Measurements from ENCODE around the gene NPR3. TPM values are rescaled to one million over a fixed set of nuclear protein-coding genes. Genes with fewer than 3 reads are reported as not detected.

NPR3 gene
- total RNA-seq, 1 experiment from 2014 or later, result 5.8 TPM

GRCh38 chr5:32733590-32734340, 22.6 kb downstream of the NPR3 start:
- no peaks in the 10 kb centered on the region for H3K9me3 ChIP-seq
- DNase-seq, result no peak

GRCh38 chr5:32734827-32735378, 23.8 kb downstream of the NPR3 start:
- no peaks in the 10 kb centered on the region for H3K36me3 ChIP-seq
- H3K9me3 ChIP-seq, result no peaks in the 10 kb centered on the region
- no peak overlapping the region for H3K4me3 ChIP-seq
- DNase-seq, result no peak
- no peaks in the 10 kb centered on the region for H3K27me3 ChIP-seq

More at GRCh38 chr5:32733590-32734340, 22.6 kb downstream of the NPR3 start:
- Histone ChIP-seq H3K27me3 (no peaks in the 10 kb centered on the region), H3K4me3 (no peak overlapping the region), H3K36me3 (no peaks in the 10 kb centered on the region)

- no peak for DNase-seq
- H3K36me3 ChIP-seq, result no peaks in the 10 kb centered on the region
- no peak overlapping the region for H3K4me3 ChIP-seq
- H3K27me3 ChIP-seq, result no peaks in the 10 kb centered on the region
- H3K9me3 ChIP-seq, result no peaks in the 10 kb centered on the region
Observed at GRCh38 chr5:32735512-32735911, 24.4 kb downstream of the NPR3 start.

- Histone ChIP-seq H3K4me3 (no peak overlapping the region), H3K27me3 (no peaks in the 10 kb centered on the region), H3K36me3 (no peaks in the 10 kb centered on the region), H3K9me3 (no peaks in the 10 kb centered on the region; the same call in 1 of the 2 replicates)
- no peak for DNase-seq
Observed at GRCh38 chr5:32736842-32737241, 25.7 kb downstream of the NPR3 start.

- Histone ChIP-seq H3K36me3 (no peaks in the 10 kb centered on the region), H3K4me3 (no peak overlapping the region), H3K9me3 (no peaks in the 10 kb centered on the region; the same call in 1 of the 2 replicates), H3K27me3 (no peaks in the 10 kb centered on the region)
- no peak for DNase-seq
Observed at GRCh38 chr5:32740651-32741050, 29.5 kb downstream of the NPR3 start.

GRCh38 chr5:32745317-32745716, 34.2 kb downstream of the NPR3 start:
- DNase-seq, result no peak
- H3K36me3 ChIP-seq, result no peaks in the 10 kb centered on the region

GRCh38 chr5:32752411-32752810, 41.3 kb downstream of the NPR3 start:
- Histone ChIP-seq H3K36me3 (no peaks in the 10 kb centered on the region), H3K4me3 (no peak overlapping the region), H3K9me3 (peaks cover 6% of the 10 kb centered on the region; the same call in 1 of the 2 replicates), H3K27me3 (no peaks in the 10 kb centered on the region)
- DNase-seq, result no peak

More at GRCh38 chr5:32745317-32745716, 34.2 kb downstream of the NPR3 start:
- peaks cover 2% of the 10 kb centered on the region; the same call in 1 of the 2 replicates for H3K9me3 ChIP-seq
- no peak overlapping the region for H3K4me3 ChIP-seq
- no peaks in the 10 kb centered on the region for H3K27me3 ChIP-seq

- no peak for DNase-seq
- H3K36me3 ChIP-seq, result no peaks in the 10 kb centered on the region
- peaks cover 6% of the 10 kb centered on the region; the same call in 1 of the 2 replicates for H3K9me3 ChIP-seq
Observed at GRCh38 chr5:32753051-32753450, 41.9 kb downstream of the NPR3 start.

GRCh38 chr5:32753765-32754164, 42.6 kb downstream of the NPR3 start:
- Histone ChIP-seq H3K9me3 (peaks cover 6% of the 10 kb centered on the region; the same call in 1 of the 2 replicates), H3K4me3 (no peak overlapping the region), H3K27me3 (no peaks in the 10 kb centered on the region), H3K36me3 (no peaks in the 10 kb centered on the region)
- no peak for DNase-seq

More at GRCh38 chr5:32753051-32753450, 41.9 kb downstream of the NPR3 start:
- Histone ChIP-seq H3K27me3 (no peaks in the 10 kb centered on the region), H3K4me3 (no peak overlapping the region)

GRCh38 chr5:32754284-32754683, 43.2 kb downstream of the NPR3 start:
- no peak overlapping the region for H3K4me3 ChIP-seq
- no peaks in the 10 kb centered on the region for H3K27me3 ChIP-seq
- DNase-seq, result no peak
- peaks cover 6% of the 10 kb centered on the region; the same call in 1 of the 2 replicates for H3K9me3 ChIP-seq
- no peaks in the 10 kb centered on the region for H3K36me3 ChIP-seq

- H3K36me3 ChIP-seq, result no peaks in the 10 kb centered on the region
- no peak overlapping the region for H3K4me3 ChIP-seq
- H3K27me3 ChIP-seq, result no peaks in the 10 kb centered on the region
- no peak for DNase-seq
- H3K9me3 ChIP-seq, result peaks cover 10% of the 10 kb centered on the region
Observed at GRCh38 chr5:32760091-32760509, 49.0 kb downstream of the NPR3 start.

GRCh38 chr5:32765266-32765665, 54.1 kb downstream of the NPR3 start:
- peaks cover 4% of the 10 kb centered on the region; the same call in 1 of the 2 replicates for H3K9me3 ChIP-seq
- no peak for DNase-seq
- no peaks in the 10 kb centered on the region for H3K27me3 ChIP-seq
- no peak overlapping the region for H3K4me3 ChIP-seq
- no peaks in the 10 kb centered on the region for H3K36me3 ChIP-seq

GRCh38 chr5:32767948-32768467, 56.9 kb downstream of the NPR3 start:
- H3K27me3 ChIP-seq, result no peaks in the 10 kb centered on the region
- no peaks in the 10 kb centered on the region for H3K36me3 ChIP-seq
- peaks cover 3% of the 10 kb centered on the region; the same call in 1 of the 2 replicates for H3K9me3 ChIP-seq
- DNase-seq, result peak; percentile 74
- H3K4me3 ChIP-seq, result no peak overlapping the region

GRCh38 chr5:32769711-32770110, 58.6 kb downstream of the NPR3 start:
- H3K9me3 ChIP-seq, result no peaks in the 10 kb centered on the region
- H3K4me3 ChIP-seq, result no peak overlapping the region
- no peak for DNase-seq
- no peaks in the 10 kb centered on the region for H3K27me3 ChIP-seq
- no peaks in the 10 kb centered on the region for H3K36me3 ChIP-seq

- no peaks in the 10 kb centered on the region for H3K27me3 ChIP-seq
- no peaks in the 10 kb centered on the region for H3K36me3 ChIP-seq
- no peak overlapping the region for H3K4me3 ChIP-seq
- DNase-seq, result no peak
- no peaks in the 10 kb centered on the region for H3K9me3 ChIP-seq
Observed at GRCh38 chr5:32770444-32770843, 59.3 kb downstream of the NPR3 start.

GRCh38 chr5:32771037-32771436, 59.9 kb downstream of the NPR3 start:
- H3K4me3 ChIP-seq, result no peak overlapping the region

GRCh38 chr5:32773944-32774343, 62.8 kb downstream of the NPR3 start:
- no peak for DNase-seq
- no peaks in the 10 kb centered on the region for H3K36me3 ChIP-seq
- no peaks in the 10 kb centered on the region for H3K27me3 ChIP-seq
- H3K4me3 ChIP-seq, result no peak overlapping the region
- no peaks in the 10 kb centered on the region; the same call in 1 of the 2 replicates for H3K9me3 ChIP-seq

More at GRCh38 chr5:32771037-32771436, 59.9 kb downstream of the NPR3 start:
- Histone ChIP-seq H3K9me3 (no peaks in the 10 kb centered on the region), H3K36me3 (no peaks in the 10 kb centered on the region), H3K27me3 (no peaks in the 10 kb centered on the region)
- no peak for DNase-seq
